ENCODE data around the gene ASCC1.

ASCC1 gene

DNA sequence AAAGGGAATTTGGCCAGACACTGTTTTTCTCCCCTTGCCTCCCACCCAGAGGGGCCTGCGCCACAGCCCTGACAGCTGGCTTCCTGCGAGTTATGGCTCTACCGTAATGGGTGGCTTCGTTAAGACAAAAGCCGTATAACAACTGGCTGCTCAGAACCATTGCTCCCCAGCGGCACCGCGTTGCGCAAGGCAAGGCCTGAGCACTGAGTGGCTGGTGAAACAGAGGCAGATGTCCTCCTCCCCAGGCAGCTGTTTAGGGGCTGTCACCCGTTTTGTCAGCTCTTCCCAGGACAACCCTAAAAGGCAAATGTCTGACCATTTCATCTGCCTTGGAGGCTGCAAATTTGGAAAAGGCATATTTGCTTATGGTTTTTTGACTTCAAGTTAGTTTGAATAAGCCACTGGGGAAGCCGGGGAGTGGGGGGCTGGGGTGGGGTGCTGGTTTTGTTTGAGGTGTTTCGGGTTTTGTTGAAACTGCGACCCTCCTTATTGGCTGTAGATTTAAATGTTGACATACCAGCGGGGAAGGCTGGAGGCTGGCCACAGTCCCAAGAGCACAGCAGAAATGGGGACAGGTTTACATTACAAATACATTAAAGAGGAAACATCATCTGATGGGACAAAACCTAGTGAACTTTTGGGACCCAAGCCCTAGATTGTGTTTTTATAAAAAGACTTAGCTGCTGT, 127.0 kb downstream of the ASCC1 start:
- TF ChIP-seq EZH2phosphoT487 (conservative IDR thresholded peaks at IDR 0.05; ENCODE audit: low read length), result no peak
- TF ChIP-seq, protein P1, sequence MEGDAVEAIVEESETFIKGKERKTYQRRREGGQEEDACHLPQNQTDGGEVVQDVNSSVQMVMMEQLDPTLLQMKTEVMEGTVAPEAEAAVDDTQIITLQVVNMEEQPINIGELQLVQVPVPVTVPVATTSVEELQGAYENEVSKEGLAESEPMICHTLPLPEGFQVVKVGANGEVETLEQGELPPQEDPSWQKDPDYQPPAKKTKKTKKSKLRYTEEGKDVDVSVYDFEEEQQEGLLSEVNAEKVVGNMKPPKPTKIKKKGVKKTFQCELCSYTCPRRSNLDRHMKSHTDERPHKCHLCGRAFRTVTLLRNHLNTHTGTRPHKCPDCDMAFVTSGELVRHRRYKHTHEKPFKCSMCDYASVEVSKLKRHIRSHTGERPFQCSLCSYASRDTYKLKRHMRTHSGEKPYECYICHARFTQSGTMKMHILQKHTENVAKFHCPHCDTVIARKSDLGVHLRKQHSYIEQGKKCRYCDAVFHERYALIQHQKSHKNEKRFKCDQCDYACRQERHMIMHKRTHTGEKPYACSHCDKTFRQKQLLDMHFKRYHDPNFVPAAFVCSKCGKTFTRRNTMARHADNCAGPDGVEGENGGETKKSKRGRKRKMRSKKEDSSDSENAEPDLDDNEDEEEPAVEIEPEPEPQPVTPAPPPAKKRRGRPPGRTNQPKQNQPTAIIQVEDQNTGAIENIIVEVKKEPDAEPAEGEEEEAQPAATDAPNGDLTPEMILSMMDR (IDR thresholded peaks at IDR 0.05; ENCODE audit: insufficient read depth, low read length, poor library complexity, severe bottlenecking), result no peak
- Histone ChIP-seq H3K4me2 (ENCODE audit: low read depth, low read length, poor library complexity, severe bottlenecking) (no peak overlapping the region), H3K4me3 (ENCODE audit: insufficient read depth, low read length, poor library complexity, severe bottlenecking) (no peak overlapping the region), H3K27ac (ENCODE audit: low read depth, low read length) (no peak overlapping the region), H3K9me2 (replicated peaks; ENCODE audit: insufficient read depth, low read length) (no peaks in the 10 kb centered on the region), H3K36me3 (ENCODE audit: low read length) (no peaks in the 10 kb centered on the region), H3K79me2 (ENCODE audit: insufficient read depth, low read length) (no peaks in the 10 kb centered on the region), H2AFZ (ENCODE audit: low read depth, low read length, severe bottlenecking) (no peak overlapping the region), H3K27me3 (ENCODE audit: low read length) (no peaks in the 10 kb centered on the region), H4K20me1 (ENCODE audit: low read depth, low read length) (no peaks in the 10 kb centered on the region), H3F3A (ENCODE audit: insufficient read depth) (no peaks in the 10 kb centered on the region), H3K9me3 (ENCODE audit: insufficient read depth, low read length) (no peaks in the 10 kb centered on the region), H3K9ac (ENCODE audit: low read length) (no peak overlapping the region)

DNA sequence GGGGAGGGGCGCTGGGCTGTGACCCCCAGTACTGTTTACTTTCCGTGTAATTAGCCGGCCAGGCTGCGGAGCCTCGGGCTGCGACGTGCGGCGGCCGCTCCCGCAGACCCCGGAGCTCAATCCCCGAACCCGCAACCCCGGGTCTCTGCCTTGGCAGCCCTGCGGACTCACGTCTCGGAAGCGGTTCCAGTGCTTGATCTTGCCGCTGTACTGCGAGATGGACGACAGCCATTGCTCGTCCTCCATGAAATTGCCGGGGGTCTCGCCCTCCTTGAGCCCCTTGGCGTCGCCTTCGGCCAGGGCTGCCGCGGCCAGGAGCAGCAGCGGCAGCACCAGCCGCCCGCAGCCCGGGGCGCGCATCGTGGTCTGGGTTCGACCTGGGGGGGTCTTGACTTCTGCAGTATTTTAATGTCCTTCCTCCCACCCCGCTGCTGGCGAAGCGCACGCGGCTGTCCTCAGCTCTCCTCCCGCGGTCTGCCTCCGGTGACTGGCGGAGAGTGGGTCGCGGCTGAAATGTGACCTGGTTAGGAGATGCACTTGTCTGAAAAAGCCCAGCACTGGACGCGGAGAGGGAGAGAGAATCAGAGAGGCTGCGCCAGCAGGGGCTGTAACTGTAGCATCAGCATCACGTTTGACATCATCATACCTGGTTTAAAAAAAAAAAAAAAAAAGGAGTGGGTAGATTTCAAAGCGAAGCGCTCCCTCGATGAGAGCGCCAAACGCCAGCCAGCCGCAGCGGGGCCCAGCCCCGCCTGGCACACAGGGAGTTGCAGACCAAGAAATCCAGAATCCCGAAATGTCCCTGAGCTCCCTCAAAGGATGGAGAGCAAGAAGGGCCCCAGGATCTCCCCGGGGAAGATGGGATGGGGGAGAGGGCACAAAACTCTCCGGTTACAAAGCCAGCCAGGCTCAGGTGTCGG, 127.8 kb downstream of the ASCC1 start, which contains the start of gene SPOCK2:
SPOCK2 (minus strand) TSS at position 583 of the 920 bp plus-strand sequence; CDS start at position 360, 223 bp downstream.
- peak within 1 kb of the TSS; percentile 11 for H2AFZ ChIP-seq (ENCODE audit: low read depth, low read length, severe bottlenecking)

GRCh38 chr10:72087392-72087968, 128.6 kb downstream of the ASCC1 start:
- Histone ChIP-seq H3K4me3 (ENCODE audit: insufficient read depth, low read length, poor library complexity, severe bottlenecking) (peak overlapping the region; percentile 30), H3K27ac (ENCODE audit: low read depth, low read length) (no peak overlapping the region), H3K79me2 (ENCODE audit: insufficient read depth, low read length) (no peaks in the 10 kb centered on the region), H2AFZ (ENCODE audit: low read depth, low read length, severe bottlenecking) (no peak overlapping the region), H3K9me3 (ENCODE audit: insufficient read depth, low read length) (no peaks in the 10 kb centered on the region), H4K20me1 (ENCODE audit: low read depth, low read length) (no peaks in the 10 kb centered on the region), H3F3A (ENCODE audit: insufficient read depth) (no peaks in the 10 kb centered on the region), H3K9me2 (replicated peaks; ENCODE audit: insufficient read depth, low read length) (no peaks in the 10 kb centered on the region), H3K27me3 (ENCODE audit: low read length) (no peaks in the 10 kb centered on the region), H3K9ac (ENCODE audit: low read length) (no peak overlapping the region; the same call in 1 of the 2 replicates), H3K4me2 (ENCODE audit: low read depth, low read length, poor library complexity, severe bottlenecking) (peak overlapping the region; percentile 47), H3K36me3 (ENCODE audit: low read length) (no peaks in the 10 kb centered on the region)
- TF ChIP-seq, protein P1 (IDR thresholded peaks at IDR 0.05; ENCODE audit: insufficient read depth, low read length, poor library complexity, severe bottlenecking), result no peak
- no peak for TF ChIP-seq EZH2phosphoT487 (conservative IDR thresholded peaks at IDR 0.05; ENCODE audit: low read length)

More for the DNA sequence above, 127.8 kb downstream of the ASCC1 start, which contains the start of gene SPOCK2:
- Histone ChIP-seq H3K79me2 (ENCODE audit: insufficient read depth, low read length) (no peaks in the 10 kb centered on the region), H3K4me2 (ENCODE audit: low read depth, low read length, poor library complexity, severe bottlenecking) (peak within 1 kb of the TSS; percentile 47), H3K9me3 (ENCODE audit: insufficient read depth, low read length) (no peaks in the 10 kb centered on the region), H3K27me3 (ENCODE audit: low read length) (no peaks in the 10 kb centered on the region), H3K4me3 (ENCODE audit: insufficient read depth, low read length, poor library complexity, severe bottlenecking) (peak within 1 kb of the TSS; percentile 30), H3K36me3 (ENCODE audit: low read length) (no peaks in the 10 kb centered on the region), H3K27ac (ENCODE audit: low read depth, low read length) (no peak within 1 kb of the TSS), H4K20me1 (ENCODE audit: low read depth, low read length) (no peaks in the 10 kb centered on the region), H3K9ac (ENCODE audit: low read length) (no peak within 1 kb of the TSS; the same call in 1 of the 2 replicates), H3K9me2 (replicated peaks; ENCODE audit: insufficient read depth, low read length) (no peaks in the 10 kb centered on the region), H3F3A (ENCODE audit: insufficient read depth) (no peaks in the 10 kb centered on the region)
- TF ChIP-seq, protein P1 (IDR thresholded peaks at IDR 0.05; ENCODE audit: insufficient read depth, low read length, poor library complexity, severe bottlenecking), result no peak
- no peak for TF ChIP-seq EZH2phosphoT487 (conservative IDR thresholded peaks at IDR 0.05; ENCODE audit: low read length)

Measured in SU-DHL-6 (cell line).